ENCODE results near the gene ACACB. TPM values are rescaled to one million over a fixed set of nuclear protein-coding genes. Genes with fewer than 3 reads are reported as not detected.

Gene ACACB
- total RNA-seq, 1 experiment from 2014 or later, result 20.0 TPM

DNA sequence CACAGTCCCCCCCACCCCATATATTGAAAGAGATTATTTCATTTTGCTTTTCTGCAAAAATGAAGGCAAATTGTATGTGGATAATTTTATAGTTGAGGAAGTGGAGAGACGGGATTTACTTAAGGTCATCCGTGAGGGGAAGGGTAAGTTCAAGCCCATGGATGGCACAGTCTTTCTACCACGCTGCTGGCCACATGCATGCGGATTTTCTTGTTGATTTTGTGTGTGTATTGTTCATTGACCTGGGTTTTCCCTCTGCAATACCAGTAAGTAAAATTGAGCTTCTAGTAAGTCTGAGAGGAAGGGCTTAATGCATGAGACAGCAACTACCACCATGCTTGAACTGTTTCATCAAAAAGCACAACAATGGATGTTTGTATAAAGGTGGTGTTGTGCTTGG is 35.1 kb downstream of the ACACB start:
- ATAC-seq (no peak), DNase-seq (ENCODE audit: low spot score) (no peak)
- H3K9me3 Mint-ChIP-seq, result no peaks in the 10 kb centered on the region
- H3K27me3 Mint-ChIP-seq (ENCODE audit: low read depth), result peaks cover 18% of the 10 kb centered on the region
- ChIA-PET CTCF (no interaction called here), POLR2A (no interaction called here)
- no peak overlapping the region for H3K27ac Mint-ChIP-seq
- no peak overlapping the region for H3K4me3 Mint-ChIP-seq
- H3K36me3 Mint-ChIP-seq, result no peaks in the 10 kb centered on the region
- TF ChIP-seq, protein P1, sequence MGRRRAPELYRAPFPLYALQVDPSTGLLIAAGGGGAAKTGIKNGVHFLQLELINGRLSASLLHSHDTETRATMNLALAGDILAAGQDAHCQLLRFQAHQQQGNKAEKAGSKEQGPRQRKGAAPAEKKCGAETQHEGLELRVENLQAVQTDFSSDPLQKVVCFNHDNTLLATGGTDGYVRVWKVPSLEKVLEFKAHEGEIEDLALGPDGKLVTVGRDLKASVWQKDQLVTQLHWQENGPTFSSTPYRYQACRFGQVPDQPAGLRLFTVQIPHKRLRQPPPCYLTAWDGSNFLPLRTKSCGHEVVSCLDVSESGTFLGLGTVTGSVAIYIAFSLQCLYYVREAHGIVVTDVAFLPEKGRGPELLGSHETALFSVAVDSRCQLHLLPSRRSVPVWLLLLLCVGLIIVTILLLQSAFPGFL (CRISPR knock-in tag; IDR thresholded peaks at IDR 0.05; ENCODE audit: borderline replicate concordance), result no peak
- no peak for TF ChIP-seq SMAD3 (CRISPR knock-in tag; IDR thresholded peaks at IDR 0.05; ENCODE audit: borderline replicate concordance)
- TF ChIP-seq OVOL2 (CRISPR knock-in tag; IDR thresholded peaks at IDR 0.05; ENCODE audit: borderline replicate concordance), result no peak
- no peak for TF ChIP-seq AFF4 (CRISPR knock-in tag; IDR thresholded peaks at IDR 0.05; ENCODE audit: borderline replicate concordance)
- no peak for TF ChIP-seq E2F4 (CRISPR knock-in tag; IDR thresholded peaks at IDR 0.05; ENCODE audit: borderline replicate concordance, low read depth)
- TF ChIP-seq RORB (CRISPR knock-in tag; IDR thresholded peaks at IDR 0.05), result no peak
- H3K4me1 Mint-ChIP-seq, result peaks cover 13% of the 10 kb centered on the region

DNA sequence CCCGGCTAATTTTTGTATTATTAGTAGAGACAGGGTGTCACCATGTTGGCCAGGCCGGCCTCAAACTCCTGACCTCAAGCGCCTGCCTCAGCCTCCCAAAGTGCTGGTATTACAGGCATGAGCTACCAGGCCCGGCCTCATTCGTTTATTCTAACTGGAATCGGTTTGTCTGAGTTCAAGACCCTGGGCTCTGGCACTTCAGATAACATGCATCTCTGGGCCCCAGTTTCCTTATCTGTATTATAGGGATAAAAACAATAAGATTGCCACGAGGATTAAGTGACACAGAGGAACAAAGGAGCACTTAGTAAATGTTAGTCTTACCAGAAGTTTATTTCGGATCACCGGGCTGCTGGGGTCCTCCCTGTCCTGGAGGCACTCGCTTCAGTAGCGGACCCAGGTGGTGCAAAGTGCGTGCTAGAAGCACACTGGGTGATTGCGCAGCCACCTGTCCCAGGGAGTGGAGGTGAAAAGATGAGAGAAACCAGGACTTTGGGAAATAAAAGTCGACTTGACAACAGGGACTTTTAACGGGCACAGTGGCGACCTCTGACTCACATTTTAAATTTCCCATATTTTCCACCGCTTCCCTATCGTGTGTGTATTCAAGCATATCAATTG is 37.5 kb downstream of the ACACB start:
- DNase-seq (ENCODE audit: low spot score) (peak; percentile 32), ATAC-seq (peak; percentile 2; the same call in 1 of the 2 replicates)
- H3K4me1 Mint-ChIP-seq, result peaks cover 13% of the 10 kb centered on the region
- H3K4me3 Mint-ChIP-seq, result peak overlapping the region; percentile 87
- TF ChIP-seq ELF4 (CRISPR knock-in tag; IDR thresholded peaks at IDR 0.05; ENCODE audit: low read depth), result no peak
- no peak for TF ChIP-seq SP1 (CRISPR knock-in tag; conservative IDR thresholded peaks at IDR 0.05)
- no peak for TF ChIP-seq CREM (CRISPR knock-in tag; IDR thresholded peaks at IDR 0.05)
- TF ChIP-seq RELA (CRISPR knock-in tag; IDR thresholded peaks at IDR 0.05; ENCODE audit: borderline replicate concordance), result no peak
- TF ChIP-seq NFATC4 (CRISPR knock-in tag; IDR thresholded peaks at IDR 0.05), result no peak
- TF ChIP-seq SMAD3 (CRISPR knock-in tag; IDR thresholded peaks at IDR 0.05; ENCODE audit: borderline replicate concordance), result no peak
- TF ChIP-seq, protein P2, sequence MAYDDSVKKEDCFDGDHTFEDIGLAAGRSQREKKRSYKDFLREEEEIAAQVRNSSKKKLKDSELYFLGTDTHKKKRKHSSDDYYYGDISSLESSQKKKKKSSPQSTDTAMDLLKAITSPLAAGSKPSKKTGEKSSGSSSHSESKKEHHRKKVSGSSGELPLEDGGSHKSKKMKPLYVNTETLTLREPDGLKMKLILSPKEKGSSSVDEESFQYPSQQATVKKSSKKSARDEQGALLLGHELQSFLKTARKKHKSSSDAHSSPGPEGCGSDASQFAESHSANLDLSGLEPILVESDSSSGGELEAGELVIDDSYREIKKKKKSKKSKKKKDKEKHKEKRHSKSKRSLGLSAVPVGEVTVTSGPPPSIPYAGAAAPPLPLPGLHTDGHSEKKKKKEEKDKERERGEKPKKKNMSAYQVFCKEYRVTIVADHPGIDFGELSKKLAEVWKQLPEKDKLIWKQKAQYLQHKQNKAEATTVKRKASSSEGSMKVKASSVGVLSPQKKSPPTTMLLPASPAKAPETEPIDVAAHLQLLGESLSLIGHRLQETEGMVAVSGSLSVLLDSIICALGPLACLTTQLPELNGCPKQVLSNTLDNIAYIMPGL (CRISPR knock-in tag; IDR thresholded peaks at IDR 0.05), result no peak
- no peak for TF ChIP-seq ZNF317 (CRISPR knock-in tag; IDR thresholded peaks at IDR 0.05; ENCODE audit: borderline replicate concordance, low read depth)
- TF ChIP-seq STAT6 (CRISPR knock-in tag; conservative IDR thresholded peaks at IDR 0.05; ENCODE audit: low read depth), result no peak
- TF ChIP-seq TP53 (CRISPR knock-in tag; IDR thresholded peaks at IDR 0.05), result no peak
- no peak for TF ChIP-seq CBFB (CRISPR knock-in tag; IDR thresholded peaks at IDR 0.05; ENCODE audit: low read depth)
- TF ChIP-seq ZNF232 (CRISPR knock-in tag; IDR thresholded peaks at IDR 0.05), result no peak
- TF ChIP-seq MYBL2 (CRISPR knock-in tag; IDR thresholded peaks at IDR 0.05), result no peak
- no peak for TF ChIP-seq ZNF416 (CRISPR knock-in tag; IDR thresholded peaks at IDR 0.05)
- ChIA-PET CTCF (interaction anchor here (0.6 to 2.3 kb wide), 9 partner anchors 13 to 231 kb away, joined by 3 to 20 read pairs (median 4); partner anchors contain the start of gene UNG), POLR2A (interaction anchor here (0.6 kb wide), 1 partner anchor 101 kb away, joined by 3 read pairs; the partner anchor contains the start of gene USP30)
- H3K27ac Mint-ChIP-seq, result peak overlapping the region; percentile 89; the same call in 1 of the 2 replicates
- peaks cover 18% of the 10 kb centered on the region for H3K27me3 Mint-ChIP-seq (ENCODE audit: low read depth)
- H3K36me3 Mint-ChIP-seq, result no peaks in the 10 kb centered on the region
- H3K9me3 Mint-ChIP-seq, result no peaks in the 10 kb centered on the region
